ENCODE measurements around the gene SNX22. TPM values are rescaled to one million over a fixed set of nuclear protein-coding genes. Genes with fewer than 3 reads are reported as not detected.
A peak's percentile ranks its signal among the peaks of the same experiment; 100 is the strongest.

The SNX22 gene
- total and polyA plus RNA-seq, 2 of the 8 experiments (the other 6 are each of a cell fraction or from before 2014, with no cell fraction given), result 4.9 TPM

- TF ChIP-seq CHD7 (IDR thresholded peaks at IDR 0.05; ENCODE audit: insufficient replicate concordance, low read length) (no peak), SP4 (IDR thresholded peaks at IDR 0.05; ENCODE audit: low read length) (no peak), HDAC6 (IDR thresholded peaks at IDR 0.05; ENCODE audit: low read depth, low read length) (no peak), EZH2 (IDR thresholded peaks at IDR 0.05; ENCODE audit: low read depth, low read length, severe bottlenecking) (no peak), TBP (IDR thresholded peaks at IDR 0.05; ENCODE audit: low read depth, low read length) (no peak), CTCF (IDR thresholded peaks at IDR 0.05; ENCODE audit: control extremely low read depth in 1 of 3, insufficient read depth in 1 of 3, low read depth in 1 of 3, low read length in 3 of 3) (peak; percentile 10 to 29 (median 14); a peak in 2 of 4 replicates), BRCA1 (IDR thresholded peaks at IDR 0.05; ENCODE audit: low read depth, low read length) (no peak), CHD2 (IDR thresholded peaks at IDR 0.05; ENCODE audit: low read length) (no peak), ZNF274 (IDR thresholded peaks at IDR 0.05; ENCODE audit: borderline replicate concordance, extremely low read depth, low read length) (no peak)
Measured at GRCh38 chr15:64137226-64137833, 14.2 kb upstream of the SNX22 start (continued).
